ENCODE results near the gene ARHGAP44.

- TF ChIP-seq EZH2 (IDR thresholded peaks at IDR 0.05; ENCODE audit: borderline replicate concordance, insufficient read depth, low read length, poor library complexity, severe bottlenecking), result no peak
- no peak for TF ChIP-seq CTCF (IDR thresholded peaks at IDR 0.05; ENCODE audit: poor library complexity, severe bottlenecking)
Measured at GRCh38 chr17:12952012-12952411, 162.7 kb downstream of the ARHGAP44 start.
